NAMALWA (cell line): ENCODE results near the gene LDB3.
A peak's percentile ranks its signal among the peaks of the same experiment; 100 is the strongest.
"Not testable (repeated sequence)": the region's sequence is repeated elsewhere in the genome, so short reads cannot be mapped to it uniquely, and the experiment has no call there.

Experiments
- DNase-seq: peaks from one replicate; pipeline ENCODE4 v3.0.0-alpha.2; 2015; ENCODE audit warnings: low spot score

The LDB3 gene

DNA sequence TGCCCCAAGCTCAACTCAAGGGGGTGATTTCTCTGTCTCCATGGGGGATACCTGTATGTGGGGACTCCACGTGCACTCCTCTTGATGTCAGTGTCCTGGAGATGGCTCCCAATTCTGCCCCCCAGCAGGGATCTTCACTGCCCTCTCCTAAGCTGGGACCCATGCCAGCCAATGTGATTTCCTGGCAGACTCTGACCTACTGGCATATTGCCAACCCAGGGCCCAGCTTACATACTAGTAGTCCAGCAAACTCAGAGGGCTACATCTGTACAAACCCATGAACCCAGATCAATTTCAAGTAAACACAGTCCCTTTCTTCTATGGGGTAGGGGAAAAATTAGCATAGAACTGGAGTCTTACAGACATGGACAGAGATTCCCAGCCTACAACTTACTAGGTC is 61.9 kb downstream of the LDB3 start:
- no peak for DNase-seq

DNA sequence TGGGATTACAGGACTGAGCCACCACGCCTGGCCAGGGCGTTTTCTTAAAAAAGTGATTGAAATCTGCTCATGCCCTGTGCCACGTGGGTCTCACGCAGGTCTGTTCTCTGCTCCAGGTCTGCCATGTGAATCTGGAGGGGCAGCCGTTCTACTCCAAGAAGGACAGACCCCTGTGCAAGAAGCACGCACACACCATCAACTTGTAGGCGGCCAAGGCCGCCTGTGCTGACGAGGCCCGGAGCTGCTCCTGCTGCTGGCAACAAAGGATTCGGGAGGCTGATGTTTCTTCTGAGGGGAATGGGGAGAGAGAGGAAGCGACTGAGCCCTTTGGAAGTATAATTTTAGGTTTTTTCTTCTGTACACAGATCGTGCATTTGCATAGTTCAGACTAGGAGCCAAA is 64.5 kb downstream of the LDB3 start:
- DNase-seq: no peak

DNA sequence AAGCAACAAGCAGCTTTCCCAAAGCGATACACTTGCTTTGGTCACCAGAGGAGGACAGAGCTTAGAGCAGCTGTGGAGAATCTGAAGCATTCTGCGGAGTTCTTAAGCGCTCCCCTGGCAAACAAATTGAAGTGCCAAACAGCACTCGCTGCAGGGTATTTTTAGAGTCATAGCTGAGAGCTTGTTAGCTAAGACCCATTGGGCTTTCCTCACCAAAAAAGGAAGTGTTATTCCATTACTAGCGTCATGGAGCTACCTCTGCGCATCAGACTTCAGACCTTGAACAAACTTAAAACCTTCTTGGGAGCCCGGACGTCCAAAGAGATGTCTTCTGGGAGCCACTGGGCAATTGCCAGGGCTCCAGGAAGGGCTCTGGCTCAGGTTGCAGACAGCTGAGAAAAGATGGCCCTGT is 65.0 kb downstream of the LDB3 start:
- DNase-seq: no peak

DNA sequence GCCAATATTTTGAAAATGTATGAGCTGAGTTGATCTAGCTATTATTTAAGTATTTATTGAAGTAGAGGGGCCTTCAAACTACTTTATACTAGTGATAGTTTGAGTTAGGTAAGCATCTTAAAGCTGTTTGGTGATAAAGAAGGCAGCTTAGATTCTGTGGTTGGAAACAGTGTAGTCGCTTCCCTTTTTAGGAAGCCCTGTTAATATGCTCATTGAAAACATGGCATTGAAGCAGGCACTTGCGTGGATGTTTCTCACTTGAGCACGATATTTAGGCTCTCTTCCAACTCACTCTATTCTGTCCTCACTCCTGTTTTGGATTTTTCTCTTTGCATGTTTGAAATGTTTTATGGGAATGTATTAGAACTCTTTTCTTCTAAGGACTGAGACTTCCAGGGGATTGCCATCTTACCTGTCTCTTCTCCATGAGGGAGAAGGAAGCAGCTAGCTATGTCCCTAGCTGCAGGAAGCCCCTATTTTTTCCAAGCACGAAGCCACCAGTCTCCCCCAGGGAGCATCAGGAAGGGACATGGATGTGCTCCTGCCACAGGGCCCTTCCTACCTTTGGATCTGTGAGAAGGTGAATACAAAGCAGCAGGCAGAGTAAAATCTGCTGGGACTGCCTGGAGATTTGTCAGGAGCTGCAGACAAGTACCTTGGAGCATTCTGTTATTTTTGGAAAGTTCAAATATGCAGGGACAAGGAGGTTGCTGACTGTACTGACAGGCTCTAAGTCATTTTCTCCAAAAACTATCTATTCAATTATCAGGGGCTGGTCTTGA is 66.1 kb downstream of the LDB3 start:
- no peak for DNase-seq

DNA sequence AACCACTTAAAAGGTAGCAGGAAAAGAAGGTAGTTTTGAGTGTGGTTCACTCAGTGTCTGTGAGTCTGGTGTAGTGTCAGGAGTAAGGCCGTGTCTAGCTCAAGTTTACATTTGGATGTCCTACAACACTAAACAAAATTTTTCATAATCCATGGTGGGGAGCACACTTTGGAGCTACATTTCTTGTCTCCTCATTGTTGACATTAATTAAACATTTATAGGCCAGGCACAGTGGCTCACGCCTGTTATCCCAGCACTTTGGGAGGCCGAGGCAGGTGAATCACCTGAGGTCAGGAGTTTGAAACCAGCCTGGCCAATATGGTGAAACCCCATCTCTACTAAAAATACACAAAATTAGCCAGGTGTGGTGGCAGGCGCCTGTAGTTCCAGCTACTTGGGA is 67.0 kb downstream of the LDB3 start:
- DNase-seq: not testable (repeated sequence)

DNA sequence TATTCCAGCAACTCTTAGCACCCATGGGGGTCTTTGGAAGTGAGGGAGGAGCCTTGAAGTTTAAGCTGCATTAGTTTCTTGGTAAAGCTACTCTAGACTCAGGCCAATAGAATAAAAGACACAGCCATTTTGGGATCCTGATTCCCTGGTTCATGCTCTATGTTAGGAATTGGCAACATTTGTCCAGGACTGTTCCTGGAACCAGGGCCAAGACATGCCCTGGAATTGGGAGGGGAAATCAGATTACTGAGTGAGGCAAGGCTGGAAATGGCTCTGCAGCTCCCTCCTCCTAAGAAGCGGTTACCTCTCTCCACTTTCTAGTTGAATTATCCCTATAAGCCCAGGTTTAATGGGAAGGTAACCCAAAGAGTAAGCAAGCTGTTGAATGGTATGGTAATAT is 73.9 kb downstream of the LDB3 start:
- no peak for DNase-seq

DNA sequence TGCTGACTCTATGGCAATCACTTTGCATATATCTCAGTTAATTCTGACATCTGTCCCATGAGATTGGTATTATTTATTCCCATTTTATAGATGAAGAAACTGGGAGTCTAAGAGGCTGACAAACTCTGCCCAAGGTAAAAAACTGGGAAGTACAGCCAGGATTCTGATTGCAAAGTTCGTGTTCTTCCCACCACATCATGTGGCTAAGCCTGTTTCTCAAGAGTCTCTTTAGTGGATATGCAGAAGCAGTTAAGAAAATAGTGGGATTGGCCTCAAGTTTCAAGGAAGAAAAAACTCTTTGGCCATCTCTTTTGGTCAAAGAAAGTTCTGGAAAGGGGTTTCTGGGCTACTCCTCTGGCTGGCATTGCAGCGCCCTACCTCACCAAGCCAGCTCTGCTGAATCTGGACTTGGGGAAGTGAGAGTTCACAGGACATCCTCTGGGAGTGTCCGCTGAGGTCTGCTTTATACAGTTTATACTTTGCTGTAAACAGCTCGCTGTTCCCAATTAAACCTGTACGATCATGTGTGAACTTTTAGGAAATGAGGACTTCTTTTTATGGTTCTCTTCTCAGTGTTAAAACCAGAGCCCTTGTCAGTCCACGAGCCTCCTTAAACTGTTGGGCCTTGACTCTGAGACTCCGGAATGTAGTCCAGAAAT is 75.9 kb downstream of the LDB3 start:
- no peak for DNase-seq

DNA sequence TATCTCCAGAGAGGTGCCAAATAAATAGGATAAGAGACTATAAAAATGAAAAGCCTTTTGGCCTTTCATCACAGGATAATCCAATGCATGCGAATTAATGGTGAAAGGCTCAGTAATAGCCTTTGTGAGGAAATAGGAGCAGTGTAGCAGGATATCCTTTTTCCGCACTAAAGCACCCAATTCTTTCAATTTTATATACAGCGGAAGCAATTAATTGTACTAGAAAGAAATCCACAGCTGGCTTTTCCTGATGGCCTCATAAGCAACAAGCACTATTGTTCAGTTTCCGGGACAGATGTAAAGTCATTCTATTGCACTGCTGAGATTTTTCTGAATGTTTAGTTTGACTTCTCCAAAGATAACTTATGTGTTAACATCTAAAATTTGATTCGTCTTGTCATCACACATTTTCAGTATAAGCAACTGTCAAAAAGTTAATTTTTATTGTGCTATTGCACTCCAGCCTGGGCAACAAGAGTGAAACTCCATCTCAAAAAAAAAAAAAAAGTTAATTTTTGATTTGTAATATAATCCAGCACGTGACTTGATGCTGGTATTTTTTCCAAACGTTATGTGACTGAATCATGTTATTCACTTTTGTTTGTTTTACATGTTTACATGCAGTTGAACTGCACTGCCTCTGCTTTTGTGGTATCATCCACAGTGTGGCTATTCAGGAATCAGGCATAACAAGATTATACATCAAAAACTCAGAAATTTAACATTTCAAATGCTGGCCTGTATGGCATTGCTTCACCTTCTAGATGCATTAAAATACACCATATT is 79.7 kb downstream of the LDB3 start:
- DNase-seq: no peak

DNA sequence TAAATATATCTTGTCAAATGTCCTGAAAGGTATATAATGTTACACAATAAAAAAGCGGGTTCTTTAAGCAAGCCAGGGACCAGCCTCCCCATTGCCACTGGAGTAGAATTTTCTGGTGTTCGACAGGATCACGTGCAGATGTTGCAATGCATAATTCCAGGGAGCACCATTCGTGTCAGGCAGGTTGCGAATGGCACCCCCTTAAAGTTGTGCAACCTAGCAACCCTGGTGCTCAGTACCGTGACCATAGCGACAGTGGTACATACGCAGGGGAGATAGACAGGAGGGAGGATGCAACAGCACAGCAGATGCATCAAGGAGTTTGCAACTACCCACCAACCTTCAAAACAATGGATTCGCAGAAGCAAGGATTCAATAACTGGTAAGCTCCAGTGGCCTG is 81.5 kb downstream of the LDB3 start:
- DNase-seq: no peak

DNA sequence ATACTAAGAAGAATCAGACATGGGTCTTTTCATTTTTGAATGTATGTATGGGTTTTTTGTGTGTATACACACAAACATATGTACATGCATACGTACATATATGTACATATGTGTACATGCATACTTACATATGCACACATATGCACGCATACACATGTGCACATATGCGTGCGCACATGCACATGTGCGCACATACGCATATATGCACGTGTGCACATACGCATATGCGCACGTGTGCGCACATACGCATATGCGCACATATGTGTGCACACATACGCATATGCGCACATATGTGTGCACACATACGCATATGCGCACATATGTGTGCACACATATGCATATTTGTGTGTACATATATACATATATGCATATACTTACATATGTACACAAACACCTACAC is 83.2 kb downstream of the LDB3 start:
- no peak for DNase-seq

DNA sequence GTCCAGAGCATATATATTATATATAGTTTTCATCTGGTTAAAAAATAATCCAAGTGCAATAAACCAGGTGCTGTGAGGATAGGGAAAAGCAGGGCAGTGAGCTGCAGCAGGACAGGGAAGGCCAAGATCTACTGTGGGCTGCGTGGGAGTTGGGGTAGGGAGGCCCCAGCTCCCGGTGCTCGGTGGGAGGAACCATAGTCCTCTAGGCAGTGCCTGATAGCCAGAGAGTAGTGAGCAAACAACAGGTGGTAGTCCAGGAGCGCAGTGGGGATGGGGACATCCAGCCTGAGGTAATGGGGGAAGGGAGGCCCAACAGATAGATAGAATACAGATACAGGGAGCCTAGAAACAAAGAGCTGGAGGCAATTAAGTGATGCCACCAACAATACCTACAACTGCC is 84.0 kb downstream of the LDB3 start:
- no peak for DNase-seq

DNA sequence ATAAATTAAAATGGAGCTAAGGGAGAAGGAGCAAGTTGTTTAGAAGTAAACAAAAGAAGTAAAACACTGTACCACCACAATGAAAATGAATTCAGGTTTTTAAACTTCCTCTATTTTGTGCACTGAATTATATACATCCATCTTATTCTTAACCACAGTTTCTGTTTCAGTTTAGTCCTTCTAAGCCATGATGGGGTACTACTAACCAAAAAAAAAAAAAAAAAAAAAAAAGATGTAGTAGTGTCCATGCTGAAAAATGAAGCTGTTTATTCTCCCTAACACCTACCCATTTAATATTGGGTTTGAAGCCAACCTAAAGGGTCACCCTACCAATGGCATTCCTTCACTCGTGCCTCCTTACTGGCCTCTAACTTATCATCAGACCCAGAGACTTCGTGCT is 84.7 kb downstream of the LDB3 start:
- DNase-seq: peak; percentile 44

DNA sequence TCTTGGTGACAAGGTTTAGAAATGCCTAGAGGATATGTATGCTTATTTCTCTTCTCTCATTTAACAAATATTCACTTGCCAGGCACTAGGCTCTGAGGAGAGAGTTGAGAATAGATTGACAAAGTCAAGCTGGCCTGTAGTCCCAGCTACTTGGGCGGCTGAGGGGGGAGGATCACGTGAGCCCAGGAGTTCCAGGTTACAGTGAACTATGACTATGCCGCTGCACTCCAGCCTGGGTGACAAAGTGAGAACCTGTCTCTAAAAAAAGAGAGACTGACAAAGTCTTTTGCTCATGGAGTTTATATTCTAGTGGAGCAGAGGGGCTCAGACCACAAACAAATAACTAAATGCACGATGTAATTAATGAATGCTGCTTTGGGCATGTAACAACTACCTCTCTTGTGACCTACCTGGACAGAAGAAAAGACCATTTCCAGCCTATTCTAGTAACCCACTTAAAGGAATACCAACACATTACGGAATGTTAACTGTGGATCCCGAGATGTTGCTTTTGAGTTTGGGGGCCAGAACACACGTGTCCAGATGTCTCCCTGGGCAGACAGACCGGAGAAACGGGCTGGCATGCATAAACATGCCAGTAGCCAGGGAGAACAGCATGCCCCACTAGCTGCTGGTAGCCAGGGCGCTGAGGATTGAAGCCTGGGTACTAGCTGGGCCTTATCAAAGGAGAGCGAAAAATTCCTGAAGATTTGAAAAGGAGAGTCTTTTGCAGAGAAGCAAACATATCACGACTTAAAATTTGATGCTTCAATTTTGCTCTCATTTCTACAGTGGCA is 85.5 kb downstream of the LDB3 start:
- DNase-seq: no peak

DNA sequence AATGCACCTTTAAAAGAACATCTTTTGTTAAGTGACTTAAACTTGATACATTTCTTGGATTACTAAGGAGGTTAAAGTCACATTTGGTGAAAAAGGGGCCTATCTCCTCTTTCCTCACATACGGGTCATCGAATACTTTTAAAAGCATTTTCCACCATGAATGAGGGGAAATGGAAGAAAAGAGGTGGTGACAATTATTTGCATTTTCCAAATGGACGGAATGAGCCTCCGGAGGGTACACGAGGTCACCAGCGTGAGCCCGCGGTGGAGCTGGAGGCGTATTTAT is 87.1 kb downstream of the LDB3 start:
- DNase-seq: peak; percentile 61

DNA sequence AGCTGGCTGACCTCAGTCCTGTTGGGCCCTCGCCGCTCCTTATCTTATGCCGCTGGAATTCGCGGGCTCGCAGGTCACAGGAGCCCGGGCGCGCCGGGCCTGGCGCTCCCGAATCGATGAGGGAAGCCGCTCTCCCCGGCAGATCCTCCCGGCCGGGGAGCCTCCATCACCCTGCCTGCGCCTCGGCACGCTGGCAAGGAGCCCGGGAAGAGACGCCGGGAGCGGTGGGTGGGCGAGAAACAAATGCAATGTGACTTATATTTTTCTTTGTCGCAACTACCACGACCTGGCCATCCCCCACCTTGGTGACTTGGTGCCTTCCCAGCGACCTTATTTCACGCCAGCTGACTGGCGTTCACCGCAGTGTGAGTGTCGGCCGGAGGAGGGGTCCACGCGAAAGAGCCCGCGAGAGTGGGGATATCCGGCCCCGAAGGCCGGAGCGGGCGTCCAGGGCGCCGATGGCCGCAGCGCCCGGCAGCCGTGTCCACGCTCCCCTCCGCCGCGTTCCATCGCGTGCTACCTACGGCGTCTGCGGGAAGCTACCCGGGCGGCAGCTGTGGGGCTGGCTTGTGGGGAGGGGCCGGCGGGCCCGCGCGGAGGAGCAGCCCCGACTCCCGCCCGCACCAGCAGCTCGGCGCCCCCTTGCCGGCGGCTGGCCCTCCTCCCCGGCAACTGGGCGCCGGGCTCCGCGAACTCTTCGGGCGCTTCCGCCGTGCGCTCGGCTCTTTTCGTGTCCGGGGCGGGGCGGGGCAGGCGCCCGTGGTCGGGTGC is 87.6 kb downstream of the LDB3 start:
- DNase-seq: peak; percentile 92

DNA sequence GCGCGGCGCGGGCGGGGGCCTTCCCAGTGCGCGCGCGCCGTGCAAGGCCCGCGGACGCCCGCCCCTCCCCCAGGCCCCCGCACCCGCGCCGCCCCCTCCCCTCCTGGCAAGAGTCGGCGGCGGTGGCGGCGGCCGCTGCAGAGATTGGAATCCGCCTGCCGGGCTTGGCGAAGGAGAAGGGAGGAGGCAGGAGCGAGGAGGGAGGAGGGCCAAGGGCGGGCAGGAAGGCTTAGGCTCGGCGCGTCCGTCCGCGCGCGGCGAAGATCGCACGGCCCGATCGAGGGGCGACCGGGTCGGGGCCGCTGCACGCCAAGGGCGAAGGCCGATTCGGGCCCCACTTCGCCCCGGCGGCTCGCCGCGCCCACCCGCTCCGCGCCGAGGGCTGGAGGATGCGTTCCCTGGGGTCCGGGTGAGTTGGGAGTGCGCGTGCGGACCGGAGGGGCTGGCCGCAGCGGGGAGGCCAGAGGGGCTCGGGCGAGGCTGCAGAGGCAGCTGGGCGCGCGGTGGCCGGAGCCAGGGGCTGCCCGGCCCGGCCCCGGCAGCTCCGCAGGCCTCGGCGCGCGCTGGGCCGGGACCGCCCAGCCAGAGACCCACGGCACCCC is 88.3 kb downstream of the LDB3 start, which contains the start of gene BMPR1A:
BMPR1A (plus strand) TSS at position 109 of the 602 bp plus-strand sequence. CDS start 119,400 bp downstream, outside the sequence.
- no peak for DNase-seq

DNA sequence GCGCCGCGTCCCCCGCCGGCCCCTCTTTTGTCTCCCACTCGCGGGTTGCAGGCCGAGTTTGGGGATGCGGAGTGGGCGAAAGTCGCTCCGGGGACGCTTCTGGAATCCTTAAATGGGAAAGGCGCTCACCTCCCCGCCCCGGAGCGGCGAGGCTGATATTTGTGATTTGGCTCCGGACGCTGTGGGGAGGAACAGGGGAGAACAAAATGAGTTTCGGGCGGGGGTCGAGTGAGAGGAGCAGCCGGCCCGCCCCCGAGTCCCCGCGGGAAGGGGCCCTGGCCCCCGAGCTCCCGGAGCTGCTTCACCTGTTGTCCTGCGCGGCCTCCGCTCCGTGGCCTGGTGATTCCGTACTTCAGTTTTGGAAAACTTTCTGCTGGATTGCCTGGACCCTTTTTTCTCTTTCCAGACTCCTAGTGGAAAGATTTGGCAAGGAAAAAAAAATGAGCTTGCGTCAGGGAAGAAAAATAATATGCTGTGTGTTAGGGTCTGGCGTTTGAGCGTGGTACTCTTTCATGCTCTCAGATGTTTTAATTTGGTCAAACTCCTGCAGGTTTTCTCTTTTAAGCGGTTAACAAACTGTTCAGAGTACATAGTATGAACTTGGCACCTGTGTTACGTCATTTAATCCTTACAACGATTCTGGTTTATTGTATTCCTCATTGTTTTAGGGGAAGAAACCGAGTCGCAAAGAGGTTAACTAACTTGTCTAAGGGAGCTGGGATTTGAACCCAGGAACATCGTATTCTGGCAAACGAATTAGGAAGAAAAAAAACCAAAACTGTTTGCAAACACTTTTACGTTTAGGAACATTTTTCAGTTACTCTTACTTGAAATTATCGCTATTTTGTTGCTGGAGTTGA is 89.0 kb downstream of the LDB3 start:
- DNase-seq: peak; percentile 59

DNA sequence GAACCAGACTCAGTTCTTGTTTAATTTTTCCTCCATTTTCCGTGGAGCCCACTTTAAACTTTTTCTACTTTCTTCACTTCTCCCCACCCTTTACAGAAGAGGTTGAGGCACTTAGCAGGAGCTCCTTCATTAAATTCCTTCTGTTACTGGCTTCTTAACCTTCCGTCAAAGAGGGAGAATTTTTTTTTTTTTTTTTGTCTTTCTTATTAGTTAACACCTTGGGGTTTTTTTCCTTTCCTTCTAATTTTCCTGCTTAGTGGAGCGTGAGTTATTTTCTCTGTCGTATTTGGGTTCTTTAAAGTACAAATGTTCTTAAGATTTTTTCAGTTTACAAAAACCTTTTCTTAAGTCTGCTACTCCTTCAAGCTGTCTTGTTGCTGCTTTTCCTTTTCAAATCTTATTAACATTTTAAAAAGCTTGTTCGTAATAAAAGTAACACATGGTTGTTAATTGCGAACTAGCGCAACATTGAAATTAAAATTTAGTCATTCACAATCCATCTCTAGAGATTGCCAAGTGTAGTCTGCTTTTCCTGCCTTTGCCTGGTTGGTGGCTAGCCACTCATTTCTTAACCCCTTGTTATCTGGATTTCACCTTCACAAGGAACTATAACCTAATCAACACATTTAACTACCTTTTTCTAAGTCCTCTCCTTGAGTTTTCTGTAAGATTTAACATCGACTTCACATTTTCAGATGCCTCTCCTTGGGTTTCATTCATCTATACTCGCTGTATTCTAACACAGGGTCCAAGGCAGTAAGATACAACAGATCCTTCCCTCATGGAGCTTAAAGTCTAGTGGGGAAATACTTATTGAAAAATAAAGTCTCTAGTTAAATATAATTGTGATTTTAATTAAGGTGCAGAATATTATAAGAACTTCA is 90.1 kb downstream of the LDB3 start:
- DNase-seq: peak; percentile 22

DNA sequence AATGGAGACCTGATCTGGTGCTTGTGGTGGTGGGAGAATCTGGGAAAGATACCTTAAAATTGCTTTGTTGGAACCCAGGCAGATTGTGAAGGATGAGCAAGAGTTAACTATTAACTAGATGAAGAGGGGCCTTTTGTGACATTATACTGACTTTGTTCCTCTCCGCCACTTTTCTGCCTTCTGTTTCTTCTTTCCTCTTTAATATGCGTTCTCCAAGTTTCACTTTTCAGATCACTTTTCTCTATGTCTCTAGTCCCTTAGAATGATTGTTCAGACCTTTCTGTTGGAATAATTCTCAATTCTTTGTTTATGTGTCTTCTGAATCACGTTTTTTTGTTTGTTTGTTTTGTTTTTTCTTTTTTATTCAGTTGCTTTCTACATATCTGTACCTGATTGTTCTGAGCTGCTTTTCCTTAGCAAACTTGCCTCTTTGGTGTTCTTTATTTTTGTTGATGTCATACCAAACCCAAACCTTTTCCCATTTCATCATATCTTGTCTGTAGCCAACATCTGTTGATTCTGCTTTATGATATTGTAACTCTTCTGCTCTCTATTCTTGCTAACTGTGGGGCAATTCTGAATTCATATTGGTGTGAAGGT is 90.9 kb downstream of the LDB3 start:
- peak; percentile 41 for DNase-seq
